ENCODE measurements around the gene PMEPA1. TPM values are rescaled to one million over a fixed set of nuclear protein-coding genes. Genes with fewer than 3 reads are reported as not detected.

Gene PMEPA1
- total and polyA plus RNA-seq, 2 donors (not counting 1 experiment from before 2014, with no cell fraction given) = 9.9 to 37.4 TPM

GRCh38 chr20:57664476-57664875 is 45.3 kb downstream of the PMEPA1 start:
- Mint-ChIP-seq H3K27ac (no peak overlapping the region), H3K4me1 (peaks cover 46% of the 10 kb centered on the region), H3K9me3 (ENCODE audit: insufficient read depth) (no peaks in the 10 kb centered on the region), H3K4me3 (no peak overlapping the region), H3K27me3 (no peaks in the 10 kb centered on the region)
- 94% methylated on average over 19 of the region's 20 CpGs for WGBS (ENCODE audit: insufficient coverage)
- Histone ChIP-seq H3K27me3 (replicated peaks in 1 of 4; ENCODE audit: control extremely low read depth in 1 of 4, control insufficient read depth in 3 of 4, insufficient read depth in 4 of 4, low read length in 3 of 4) (no peaks in the 10 kb centered on the region), H3K4me2 (replicated peaks; ENCODE audit: low read depth, low read length, poor library complexity, severe bottlenecking) (no peak overlapping the region), H4K20me1 (ENCODE audit: control insufficient read depth, insufficient read depth, low read length, poor library complexity, severe bottlenecking) (peaks cover 98% of the 10 kb centered on the region), H2AFZ (ENCODE audit: insufficient read depth, low read depth, low read length, poor library complexity, severe bottlenecking) (no peak overlapping the region), H3K9me3 (ENCODE audit: control extremely low read depth in 1 of 3, control insufficient read depth in 2 of 3, insufficient read depth in 1 of 3, low read length in 2 of 3) (no peaks in the 10 kb centered on the region), H3K9ac (ENCODE audit: low read length) (no peak overlapping the region), H3K4me1 (ENCODE audit: control insufficient read depth in 2 of 2, insufficient read depth in 2 of 2, low read length in 2 of 2) (peaks cover 0 to 13% of the 10 kb centered on the region in 2 donors), H3K27ac (ENCODE audit: low read length in 2 of 2) (no peak overlapping the region), H3K36me3 (replicated peaks in 1 of 2; ENCODE audit: control extremely low read depth in 1 of 2, control insufficient read depth in 1 of 2, extremely low read depth in 1 of 2, insufficient read depth in 2 of 2, low read length in 1 of 2) (peaks cover 0 to 14% of the 10 kb centered on the region in 2 experiments), H3K79me2 (ENCODE audit: control insufficient read depth, insufficient read depth, low read length) (peaks cover 96% of the 10 kb centered on the region), H3K4me3 (ENCODE audit: control extremely low read depth in 1 of 5, extremely low read depth in 1 of 5, insufficient read depth in 1 of 5, low read depth in 2 of 5, low read length in 4 of 5) (no peak overlapping the region)
- ATAC-seq (ENCODE audit: low read depth) = no peak
- intact Hi-C loops (cut with micrococcal nuclease) = no loop called here
- CTCF ChIA-PET = interaction anchor here (0.6 kb wide), 1 partner anchor 168 kb away, joined by 3 read pairs; no protein-coding TSS in a partner anchor
- no peak for TF ChIP-seq EZH2 (IDR thresholded peaks at IDR 0.05; ENCODE audit: borderline replicate concordance, insufficient read depth, low read depth, low read length, poor library complexity, severe bottlenecking)
- TF ChIP-seq, protein P1, sequence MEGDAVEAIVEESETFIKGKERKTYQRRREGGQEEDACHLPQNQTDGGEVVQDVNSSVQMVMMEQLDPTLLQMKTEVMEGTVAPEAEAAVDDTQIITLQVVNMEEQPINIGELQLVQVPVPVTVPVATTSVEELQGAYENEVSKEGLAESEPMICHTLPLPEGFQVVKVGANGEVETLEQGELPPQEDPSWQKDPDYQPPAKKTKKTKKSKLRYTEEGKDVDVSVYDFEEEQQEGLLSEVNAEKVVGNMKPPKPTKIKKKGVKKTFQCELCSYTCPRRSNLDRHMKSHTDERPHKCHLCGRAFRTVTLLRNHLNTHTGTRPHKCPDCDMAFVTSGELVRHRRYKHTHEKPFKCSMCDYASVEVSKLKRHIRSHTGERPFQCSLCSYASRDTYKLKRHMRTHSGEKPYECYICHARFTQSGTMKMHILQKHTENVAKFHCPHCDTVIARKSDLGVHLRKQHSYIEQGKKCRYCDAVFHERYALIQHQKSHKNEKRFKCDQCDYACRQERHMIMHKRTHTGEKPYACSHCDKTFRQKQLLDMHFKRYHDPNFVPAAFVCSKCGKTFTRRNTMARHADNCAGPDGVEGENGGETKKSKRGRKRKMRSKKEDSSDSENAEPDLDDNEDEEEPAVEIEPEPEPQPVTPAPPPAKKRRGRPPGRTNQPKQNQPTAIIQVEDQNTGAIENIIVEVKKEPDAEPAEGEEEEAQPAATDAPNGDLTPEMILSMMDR (IDR thresholded peaks at IDR 0.05) = no peak
- DNase-seq = no peak
- POLR2A ChIA-PET = no interaction called here

- POLR2A ChIA-PET = no interaction called here
- H3K9me3 ChIP-seq (ENCODE audit: control extremely low read depth in 1 of 3, control insufficient read depth in 2 of 3, insufficient read depth in 1 of 3, low read length in 2 of 3) = no peaks in the 10 kb centered on the region
- H3K27ac ChIP-seq (ENCODE audit: low read length in 2 of 2) = no peak overlapping the region
- no peaks in the 10 kb centered on the region for H3K27me3 ChIP-seq (replicated peaks in 1 of 4; ENCODE audit: control extremely low read depth in 1 of 4, control insufficient read depth in 3 of 4, insufficient read depth in 4 of 4, low read length in 3 of 4)
- no peaks in the 10 kb centered on the region for H3K27me3 Mint-ChIP-seq
- no peak overlapping the region for H3K9ac ChIP-seq (ENCODE audit: low read length)
- no peak overlapping the region for H3K4me3 Mint-ChIP-seq
- H3K27ac Mint-ChIP-seq = no peak overlapping the region
- peaks cover 51% of the 10 kb centered on the region for H3K4me1 Mint-ChIP-seq
- no peak overlapping the region for H2AFZ ChIP-seq (ENCODE audit: insufficient read depth, low read depth, low read length, poor library complexity, severe bottlenecking)
- peaks cover 0 to 13% of the 10 kb centered on the region in 2 donors for H3K4me1 ChIP-seq (ENCODE audit: control insufficient read depth in 2 of 2, insufficient read depth in 2 of 2, low read length in 2 of 2)
- CTCF ChIA-PET = no interaction called here
- peaks cover 90% of the 10 kb centered on the region for H3K79me2 ChIP-seq (ENCODE audit: control insufficient read depth, insufficient read depth, low read length)
- WGBS (ENCODE audit: insufficient coverage) = 95% methylated on average over 24 of the region's 27 CpGs
- H3K36me3 ChIP-seq (replicated peaks in 1 of 2; ENCODE audit: control extremely low read depth in 1 of 2, control insufficient read depth in 1 of 2, extremely low read depth in 1 of 2, insufficient read depth in 2 of 2, low read length in 1 of 2) = peaks cover under 1 to 20% of the 10 kb centered on the region in 2 experiments
- DNase-seq = no peak
- H3K4me3 ChIP-seq (ENCODE audit: control extremely low read depth in 1 of 5, extremely low read depth in 1 of 5, insufficient read depth in 1 of 5, low read depth in 2 of 5, low read length in 4 of 5) = no peak overlapping the region
- intact Hi-C loops (cut with micrococcal nuclease) = no loop called here
- no peak overlapping the region for H3K4me2 ChIP-seq (replicated peaks; ENCODE audit: low read depth, low read length, poor library complexity, severe bottlenecking)
- peaks cover 100% of the 10 kb centered on the region for H4K20me1 ChIP-seq (ENCODE audit: control insufficient read depth, insufficient read depth, low read length, poor library complexity, severe bottlenecking)
- TF ChIP-seq, protein P1 (IDR thresholded peaks at IDR 0.05) = no peak
- TF ChIP-seq EZH2 (IDR thresholded peaks at IDR 0.05; ENCODE audit: borderline replicate concordance, insufficient read depth, low read depth, low read length, poor library complexity, severe bottlenecking) = no peak
- no peaks in the 10 kb centered on the region for H3K9me3 Mint-ChIP-seq (ENCODE audit: insufficient read depth)
- no peak for ATAC-seq (ENCODE audit: low read depth)
Observed at GRCh38 chr20:57663681-57664451, 45.9 kb downstream of the PMEPA1 start.
